Measurements from ENCODE around the gene TELO2.

Gene TELO2

DNA sequence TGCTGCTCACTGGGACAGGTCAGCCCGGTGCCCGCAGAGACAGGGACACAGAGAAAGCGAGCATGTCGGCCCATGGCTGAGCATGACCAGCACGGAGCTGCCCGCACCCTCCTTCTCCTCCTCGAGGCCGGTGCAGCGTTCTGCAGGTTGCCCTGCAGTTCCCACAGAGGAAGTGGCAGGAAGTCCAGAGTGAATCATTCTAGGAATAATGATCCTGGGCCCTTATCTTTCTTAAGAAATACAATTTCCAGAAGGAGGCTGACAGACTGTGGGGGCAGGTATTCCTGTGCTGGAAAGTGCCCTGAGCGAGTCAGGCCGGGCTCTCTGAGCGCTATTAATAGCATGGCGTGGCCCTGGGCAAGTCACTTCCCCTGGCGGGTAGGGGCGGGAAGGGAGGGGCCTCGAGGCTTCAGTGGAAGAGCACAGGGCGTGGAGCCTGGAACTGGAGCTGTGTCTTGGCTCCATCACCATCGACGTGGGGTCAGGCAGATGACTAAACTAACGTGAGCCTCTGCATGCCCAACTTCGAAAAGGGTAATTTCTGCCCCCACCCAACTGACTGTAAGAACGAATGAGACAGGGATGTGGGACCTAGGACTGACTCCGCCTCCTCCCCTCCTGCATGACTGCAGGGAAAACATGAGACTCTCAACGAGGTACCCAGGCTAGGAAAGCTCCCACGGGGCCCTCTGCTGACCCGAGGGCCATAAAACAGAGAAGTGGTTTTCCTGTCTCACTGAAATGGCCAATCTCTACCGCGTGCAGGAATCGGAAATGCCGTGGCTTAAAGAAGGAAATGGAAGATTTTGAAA lies 50.1 kb downstream of the TELO2 start:
- DNase-seq, result no peak
- intact Hi-C loops (cut with DNase I), result no loop called here

DNA sequence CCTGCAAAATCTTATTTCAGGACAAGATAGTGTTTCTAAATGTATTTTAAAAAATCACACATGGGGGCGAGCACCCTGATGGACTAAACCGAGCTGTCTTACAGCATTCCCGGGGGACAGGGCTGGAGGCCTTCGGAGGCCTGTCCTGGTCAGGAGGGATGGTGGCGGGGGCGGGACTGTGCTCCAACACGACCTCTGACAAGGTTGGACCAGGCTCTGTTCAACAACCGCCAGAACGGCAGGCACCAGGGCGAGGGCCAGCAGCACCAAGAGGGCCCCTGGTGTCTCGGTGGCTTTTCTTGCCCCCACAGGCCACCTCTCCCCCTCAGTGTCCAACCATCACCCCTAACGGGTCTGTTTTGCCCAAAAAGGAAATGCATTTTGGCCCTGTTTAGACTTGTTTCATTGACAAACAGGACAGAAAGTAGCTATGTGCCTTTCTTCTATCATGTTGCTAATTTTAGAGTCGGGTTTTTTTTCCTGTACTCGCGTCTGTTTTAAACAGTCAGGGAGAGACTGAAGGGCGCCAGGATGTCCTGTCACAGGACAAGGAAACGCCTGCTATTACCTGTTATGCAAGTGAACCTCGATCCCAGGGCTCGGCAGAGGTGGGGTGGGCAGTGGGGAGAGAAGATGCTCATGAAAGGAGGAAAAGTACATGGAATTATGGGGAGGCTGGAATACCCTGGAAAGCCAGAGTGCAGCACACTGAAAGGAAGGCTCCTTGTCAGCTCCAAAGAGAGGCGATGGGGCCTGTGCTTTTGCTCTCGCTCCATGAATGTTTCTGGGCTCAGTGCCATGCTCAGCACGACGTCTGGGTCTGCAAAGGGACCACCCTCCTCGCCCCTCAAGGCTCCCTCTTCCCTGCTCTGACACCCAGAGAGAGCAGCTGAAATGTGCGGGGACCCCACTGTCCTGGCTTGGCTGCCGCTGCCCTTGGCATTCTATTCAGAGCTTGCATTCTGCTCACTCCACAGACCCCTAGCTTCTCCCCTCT lies 52.2 kb downstream of the TELO2 start:
- no peak for DNase-seq
- intact Hi-C loops (cut with DNase I), result no loop called here

DNA sequence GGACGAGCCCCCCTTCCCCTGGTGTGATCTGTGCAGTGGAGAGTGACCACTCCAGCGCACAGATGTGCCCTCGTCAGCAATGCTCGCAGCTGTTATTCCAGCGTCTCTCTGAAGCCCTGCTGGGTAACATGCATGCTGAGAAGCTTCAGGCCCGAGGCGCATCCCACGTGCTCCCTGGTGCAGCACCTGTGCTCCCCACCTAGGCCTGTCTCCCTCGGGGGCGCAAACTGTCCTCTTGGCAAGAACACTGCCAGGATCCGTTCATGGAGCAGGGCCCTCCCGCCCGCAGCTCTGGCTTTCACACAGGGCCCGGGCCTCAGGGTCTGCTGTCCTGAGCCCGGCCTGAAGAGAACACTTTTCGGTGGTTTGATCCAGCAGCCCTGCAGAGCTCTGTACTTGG lies 53.3 kb downstream of the TELO2 start:
- intact Hi-C loops (cut with DNase I), result no loop called here

DNA sequence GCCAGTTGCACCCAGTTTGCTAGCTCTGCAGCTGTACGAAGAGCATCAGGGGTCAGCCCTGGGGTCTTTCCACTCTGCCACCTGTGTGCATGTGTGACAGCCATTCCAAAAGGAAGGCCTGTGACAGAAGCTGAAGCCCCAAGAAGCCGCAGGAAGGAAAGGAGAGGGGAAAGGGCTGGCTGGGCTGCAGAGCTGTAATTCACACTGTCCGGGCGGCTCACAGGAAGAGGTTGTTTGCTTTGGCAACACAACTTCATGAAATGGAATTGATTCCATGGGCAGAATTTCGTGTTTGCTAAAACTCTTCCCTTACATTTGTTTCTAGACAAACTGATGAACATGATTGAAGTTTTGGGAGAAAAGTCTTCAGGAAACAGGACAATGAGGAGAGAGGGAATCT lies 55.1 kb downstream of the TELO2 start:
- no peak for DNase-seq
- intact Hi-C loops (cut with DNase I), result no loop called here

More for the DNA sequence above, 53.3 kb downstream of the TELO2 start:
- no peak for DNase-seq

DNA sequence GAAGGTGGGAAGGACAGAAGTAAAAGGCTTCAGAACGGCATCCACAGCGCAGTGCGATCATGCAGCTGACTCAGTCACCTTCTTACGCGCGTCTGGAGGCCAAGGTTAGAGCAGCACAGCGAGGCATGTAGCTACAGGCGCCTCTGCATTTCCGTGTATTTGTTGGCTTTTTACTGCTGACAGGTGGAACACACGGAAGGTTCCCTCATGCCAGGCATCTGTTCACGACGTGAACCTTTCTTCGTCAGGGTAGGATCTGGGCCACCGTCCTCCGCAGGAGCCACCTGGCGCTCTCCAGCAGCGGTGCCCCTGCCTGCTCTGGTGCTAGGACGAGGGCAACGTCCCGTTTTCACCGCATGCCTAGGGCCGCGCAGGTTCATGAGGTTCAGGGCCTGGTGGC lies 55.6 kb downstream of the TELO2 start:
- intact Hi-C loops (cut with DNase I), result no loop called here

DNA sequence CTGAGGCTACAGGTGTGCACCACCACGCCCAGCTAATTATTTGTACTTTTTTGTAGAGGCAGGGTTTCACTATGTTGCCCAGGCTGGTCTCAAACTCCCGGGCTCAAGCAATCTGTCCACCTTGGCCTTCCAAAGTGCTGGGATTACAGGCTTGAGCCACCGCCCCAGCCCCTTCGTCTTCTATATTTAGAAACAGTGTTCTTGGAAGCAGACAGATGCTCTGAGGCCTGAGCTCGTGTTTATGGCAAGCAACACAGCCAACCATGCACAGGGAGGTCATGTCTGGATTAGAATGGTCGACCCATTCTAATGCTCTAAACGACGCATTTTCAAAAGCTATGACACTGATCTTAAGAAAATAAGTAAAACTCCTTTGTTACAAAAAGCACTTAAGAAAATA lies 56.9 kb downstream of the TELO2 start:
- intact Hi-C loops (cut with DNase I), result no loop called here
- no peak for DNase-seq

More for the DNA sequence above, 55.6 kb downstream of the TELO2 start:
- DNase-seq, result no peak

DNA sequence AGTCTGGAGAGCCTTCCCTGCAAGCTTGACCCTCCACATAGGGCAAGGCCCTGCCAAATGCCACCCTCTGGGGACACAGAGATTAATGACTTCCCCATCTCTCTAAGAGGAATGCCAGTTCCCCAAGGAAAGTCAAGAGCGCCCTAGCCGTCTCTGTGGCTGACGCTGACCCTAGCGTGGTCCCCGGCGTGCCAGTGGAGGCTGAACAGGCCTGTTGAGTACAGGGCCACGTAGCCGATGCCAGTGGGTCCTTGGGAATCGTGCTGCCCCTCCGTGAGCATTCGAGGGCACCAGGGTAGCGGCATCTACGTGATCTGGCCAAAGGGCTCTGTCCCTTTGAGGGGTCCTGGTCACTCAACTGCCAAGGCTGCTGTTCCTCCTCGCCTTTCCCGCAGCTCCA lies 57.5 kb downstream of the TELO2 start:
- no peak for DNase-seq
- intact Hi-C loops (cut with DNase I), result no loop called here

DNA sequence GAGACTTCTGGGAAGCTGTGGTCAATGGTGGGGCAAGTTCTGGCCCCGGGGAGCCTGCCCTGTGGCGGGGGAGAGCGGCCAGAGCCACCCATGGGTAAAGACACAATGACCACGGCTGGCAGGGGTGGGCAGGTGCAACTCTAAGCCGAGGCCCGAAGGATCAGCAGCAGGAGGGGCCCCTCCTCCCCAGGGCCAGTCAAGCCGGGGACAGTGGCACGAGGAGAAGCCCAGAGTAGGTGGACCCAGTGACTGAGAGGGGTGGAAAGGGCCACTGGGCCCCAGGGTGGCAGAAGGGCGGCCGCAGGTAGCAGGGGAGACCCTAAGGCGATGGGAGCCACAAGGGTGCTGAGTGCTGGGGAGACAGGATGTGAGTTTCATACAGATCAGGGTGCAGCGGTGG lies 58.0 kb downstream of the TELO2 start:
- DNase-seq, result no peak
- intact Hi-C loops (cut with DNase I), result no loop called here

DNA sequence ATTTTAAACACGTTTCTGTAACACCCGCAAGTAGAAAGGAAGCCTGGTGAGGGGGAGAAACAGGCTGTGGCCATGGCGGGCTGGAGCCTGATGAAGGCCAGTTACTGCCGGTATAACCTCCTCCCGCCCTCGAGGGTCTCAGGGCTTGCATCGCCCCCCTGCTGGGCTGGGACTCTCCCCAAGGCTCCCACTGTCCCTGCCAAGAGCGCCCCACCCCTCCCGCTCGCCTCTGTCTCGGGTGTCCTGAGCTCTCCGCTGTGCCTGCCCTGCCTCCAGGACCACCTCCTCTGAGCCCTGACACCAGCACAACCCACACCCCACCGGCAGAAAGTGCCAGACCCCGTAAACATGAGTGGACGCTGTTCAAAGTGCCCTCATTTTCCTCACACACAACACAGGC lies 59.0 kb downstream of the TELO2 start:
- intact Hi-C loops (cut with DNase I), result no loop called here
- DNase-seq, result no peak

DNA sequence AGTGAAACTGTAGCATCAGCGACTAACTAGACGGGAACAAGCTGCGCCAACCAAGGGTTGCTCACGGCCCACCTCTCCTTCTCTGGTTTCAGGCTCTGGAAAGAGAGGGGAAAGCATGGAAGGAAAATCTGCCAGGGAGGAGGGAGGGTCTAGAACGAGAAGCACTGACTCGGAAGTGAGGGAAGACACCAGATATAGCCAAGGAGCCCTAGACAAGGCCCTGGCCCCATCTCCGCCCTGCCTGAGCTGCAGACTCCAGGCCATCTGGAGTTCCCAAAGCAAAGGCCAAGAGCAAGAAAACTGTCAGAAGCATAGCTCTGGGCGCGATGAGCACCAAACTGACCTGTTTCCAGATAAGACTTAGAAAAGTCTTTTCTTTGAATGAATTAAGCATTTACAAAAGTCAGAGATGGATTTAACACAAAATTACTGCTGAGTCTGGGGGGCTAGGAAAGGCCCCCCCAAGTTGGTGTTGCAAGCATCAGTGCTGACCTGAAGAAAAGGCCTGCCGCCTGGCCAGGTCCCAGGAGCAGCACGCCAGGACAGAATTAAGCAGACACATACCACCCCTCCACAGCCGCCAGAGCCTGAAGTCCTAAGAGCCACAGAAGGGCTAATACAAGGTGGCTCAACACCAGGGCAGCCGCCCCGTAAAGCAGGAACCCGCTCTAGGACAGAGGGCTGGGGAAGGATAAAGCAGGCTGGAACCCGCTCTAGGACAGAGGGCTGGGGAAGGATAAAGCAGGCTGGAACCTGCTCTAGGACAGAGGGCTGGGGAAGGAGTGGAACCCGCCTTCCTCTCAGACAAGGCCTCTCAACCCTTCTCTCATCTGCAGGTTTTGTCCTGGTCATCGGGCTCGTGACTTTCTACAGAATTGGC lies 61.0 kb downstream of the TELO2 start:
- no peak for DNase-seq
- intact Hi-C loops (cut with DNase I), result no loop called here

DNA sequence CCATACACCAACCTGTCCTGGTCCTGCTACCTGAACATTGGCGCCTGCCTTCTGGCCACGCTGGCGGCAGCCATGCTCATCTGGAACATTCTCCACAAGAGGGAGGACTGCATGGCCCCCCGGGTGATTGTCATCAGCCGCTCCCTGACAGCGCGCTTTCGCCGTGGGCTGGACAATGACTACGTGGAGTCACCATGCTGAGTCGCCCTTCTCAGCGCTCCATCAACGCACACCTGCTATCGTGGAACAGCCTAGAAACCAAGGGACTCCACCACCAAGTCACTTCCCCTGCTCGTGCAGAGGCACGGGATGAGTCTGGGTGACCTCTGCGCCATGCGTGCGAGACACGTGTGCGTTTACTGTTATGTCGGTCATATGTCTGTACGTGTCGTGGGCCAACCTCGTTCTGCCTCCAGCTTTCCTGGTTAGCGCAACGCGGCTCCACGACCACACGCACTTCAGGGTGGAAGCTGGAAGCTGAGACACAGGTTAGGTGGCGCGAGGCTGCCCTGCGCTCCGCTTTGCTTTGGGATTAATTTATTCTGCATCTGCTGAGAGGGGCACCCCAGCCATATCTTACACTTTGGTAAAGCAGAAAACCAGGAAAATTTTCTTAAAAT lies 61.8 kb downstream of the TELO2 start:
- intact Hi-C loops (cut with DNase I), result no loop called here
- DNase-seq, result no peak

DNA sequence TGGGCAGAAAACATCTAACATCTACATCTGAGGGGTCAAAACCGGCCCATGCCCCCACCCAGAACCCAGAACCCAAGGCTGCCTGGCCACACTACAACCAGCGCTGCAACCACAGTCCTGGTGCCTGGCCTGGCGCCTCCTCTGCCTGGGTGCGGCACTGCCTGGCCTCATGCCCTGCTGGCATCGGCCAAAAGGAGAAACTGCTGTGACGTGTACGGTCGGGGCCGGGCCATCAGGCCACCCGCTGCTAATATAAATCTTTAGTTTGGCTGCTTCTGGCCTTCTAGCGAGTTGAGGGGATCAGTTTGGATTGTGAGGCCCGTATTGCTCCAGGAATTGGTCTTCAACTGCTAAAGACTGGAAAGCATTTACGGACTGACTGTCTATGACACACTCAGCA lies 63.1 kb downstream of the TELO2 start:
- intact Hi-C loops (cut with DNase I), result no loop called here
- peak in 1 of 10 donors; percentile 82 for DNase-seq

DNA sequence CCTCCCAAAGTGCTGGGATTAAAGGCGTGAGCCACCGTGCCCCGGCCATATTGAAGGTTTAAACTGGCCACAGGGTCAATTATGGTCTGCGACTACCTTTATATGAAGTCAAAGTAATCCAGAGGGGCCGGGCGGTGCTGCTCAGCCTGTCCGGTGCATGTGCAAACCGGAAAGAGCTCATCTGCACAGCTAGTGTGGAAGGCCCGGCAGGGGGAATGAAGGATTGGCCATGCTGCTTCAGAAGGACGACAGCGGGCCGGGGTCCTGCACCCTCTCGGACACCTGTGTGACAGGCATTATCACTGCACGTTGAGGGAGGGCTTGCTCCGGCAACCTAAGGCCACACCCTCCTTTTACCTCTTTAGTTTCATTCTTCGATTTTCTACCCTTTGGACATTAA lies 63.9 kb downstream of the TELO2 start:
- no peak for DNase-seq

DNA sequence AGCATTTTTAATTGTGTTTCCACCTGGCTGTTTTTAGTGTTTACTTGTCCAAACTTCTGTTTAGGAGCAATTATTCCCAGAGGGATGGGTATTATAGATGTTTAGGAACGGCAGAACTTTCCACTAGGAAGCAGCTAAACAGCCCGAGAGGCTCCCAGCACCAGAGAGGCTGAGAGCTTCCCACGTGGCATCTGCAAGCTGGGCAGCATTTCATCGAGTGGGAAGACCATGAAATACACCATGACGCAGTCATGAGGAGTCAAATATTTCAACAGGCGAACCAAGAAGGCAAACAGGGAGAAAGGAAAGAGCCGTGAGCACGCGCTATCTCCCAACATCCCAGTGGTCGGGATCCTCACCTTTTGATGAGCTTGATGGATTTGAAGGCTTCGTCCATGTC lies 64.4 kb downstream of the TELO2 start:
- DNase-seq, result peak in 4 of 10 donors; percentile 18 to 89 (median 44)
- intact Hi-C loops (cut with DNase I), result no loop called here

More for the DNA sequence above, 63.9 kb downstream of the TELO2 start:
- intact Hi-C loops (cut with DNase I), result no loop called here

DNA sequence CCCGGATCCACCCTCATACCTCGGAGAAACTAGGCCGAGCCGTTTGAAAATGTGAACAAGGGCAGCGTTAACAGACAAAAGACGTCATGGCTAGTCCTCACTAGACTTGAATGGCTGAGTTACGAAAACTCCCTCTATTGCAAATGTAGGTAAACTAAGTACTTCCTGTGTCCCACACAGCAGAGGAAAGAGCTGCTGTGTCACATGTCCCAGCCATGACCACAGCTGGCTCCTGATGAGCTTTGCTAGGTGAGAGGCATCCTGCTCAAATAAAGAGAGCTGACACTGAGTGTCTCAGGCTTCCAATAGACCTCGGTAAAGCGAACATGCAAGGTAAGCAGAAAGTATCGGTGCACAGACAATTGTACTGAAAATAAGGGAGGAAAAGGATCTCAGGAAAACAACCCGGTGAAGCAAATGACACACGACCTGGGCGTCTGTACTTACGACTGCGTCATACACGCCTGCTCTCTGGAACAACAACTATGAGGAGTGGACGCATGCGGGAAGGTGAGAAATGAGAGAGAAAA lies 66.4 kb downstream of the TELO2 start:
- intact Hi-C loops (cut with DNase I), result no loop called here
- DNase-seq, result no peak

All from posterior cingulate gyrus (tissue), 11 donors.